ENCODE results near the gene HS3ST3B1. TPM values are rescaled to one million over a fixed set of nuclear protein-coding genes. Genes with fewer than 3 reads are reported as not detected.
A peak's percentile ranks its signal among the peaks of the same experiment; 100 is the strongest.

HS3ST3B1 gene
- total RNA-seq, result 1.5 TPM
- long read RNA-seq, result 0 reads

- DNase-seq, result peak; percentile 98
- intact Hi-C loops (cut with DNase I), result loop anchor here (5.0 kb wide), 1 partner anchor 233 kb away; the partner anchor contains the start of gene COX10
- ATAC-seq (ENCODE audit: poor library complexity), result peak; percentile 87
Measured at GRCh38 chr17:14300575-14301278, at the start of gene HS3ST3B1. Gene HS3ST3B1 (plus strand): TSS chr17:14301081. CDS start chr17:14301519, 438 bp downstream.

GRCh38 chr17:14261406-14261805, 39.5 kb upstream of the HS3ST3B1 start:
- ATAC-seq (ENCODE audit: poor library complexity) (no peak), DNase-seq (no peak)
- intact Hi-C loops (cut with DNase I), result no loop called here

DNA sequence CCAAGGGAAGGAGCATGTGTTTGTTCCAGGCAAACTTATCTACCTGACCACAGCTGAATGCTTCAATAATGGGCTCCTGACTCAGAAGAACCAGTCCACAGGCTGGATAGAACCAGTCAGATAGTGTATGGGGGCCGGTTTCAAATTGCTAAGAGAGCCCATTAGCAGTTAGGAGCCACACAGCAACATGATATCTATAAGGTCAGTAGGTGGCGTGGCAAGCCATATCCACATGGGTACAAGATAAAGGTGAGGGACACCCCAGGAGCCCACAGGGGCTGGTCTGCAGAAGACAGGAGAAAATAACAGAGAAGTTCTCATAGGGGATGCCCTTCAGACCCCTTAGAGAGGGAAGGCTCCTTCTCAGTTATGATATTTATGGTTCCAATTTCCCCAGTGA, 32.6 kb upstream of the HS3ST3B1 start:
- intact Hi-C loops (cut with DNase I), result no loop called here
- DNase-seq, result no peak
- ATAC-seq (ENCODE audit: poor library complexity), result no peak

DNA sequence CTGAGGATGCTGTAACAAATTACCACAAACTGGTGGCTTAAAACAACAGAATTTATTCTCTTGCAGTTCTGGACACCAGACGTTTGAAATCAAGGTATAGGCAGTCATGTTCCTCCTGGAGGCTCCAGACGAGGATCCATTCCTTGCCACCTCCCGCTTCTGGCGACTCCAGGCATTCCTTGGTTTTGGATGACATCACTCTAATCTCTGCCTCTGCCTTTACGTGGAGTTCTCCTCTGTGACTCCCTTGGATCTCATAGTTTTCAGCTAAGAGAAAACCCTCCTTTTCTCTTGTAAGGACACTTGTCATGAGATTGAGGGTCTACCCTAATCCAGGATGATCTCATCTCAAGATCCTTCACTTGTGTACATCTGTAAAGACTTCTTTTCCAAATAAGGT, 31.4 kb upstream of the HS3ST3B1 start:
- intact Hi-C loops (cut with DNase I), result no loop called here
- DNase-seq, result no peak
- no peak for ATAC-seq (ENCODE audit: poor library complexity)

GRCh38 chr17:14270508-14270907, 30.4 kb upstream of the HS3ST3B1 start:
- no peak for ATAC-seq (ENCODE audit: poor library complexity)
- intact Hi-C loops (cut with DNase I), result no loop called here
- no peak for DNase-seq

- DNase-seq (no peak), ATAC-seq (ENCODE audit: poor library complexity) (no peak)
- intact Hi-C loops (cut with DNase I), result no loop called here
Measured at GRCh38 chr17:14276535-14277250, 24.2 kb upstream of the HS3ST3B1 start.

DNA sequence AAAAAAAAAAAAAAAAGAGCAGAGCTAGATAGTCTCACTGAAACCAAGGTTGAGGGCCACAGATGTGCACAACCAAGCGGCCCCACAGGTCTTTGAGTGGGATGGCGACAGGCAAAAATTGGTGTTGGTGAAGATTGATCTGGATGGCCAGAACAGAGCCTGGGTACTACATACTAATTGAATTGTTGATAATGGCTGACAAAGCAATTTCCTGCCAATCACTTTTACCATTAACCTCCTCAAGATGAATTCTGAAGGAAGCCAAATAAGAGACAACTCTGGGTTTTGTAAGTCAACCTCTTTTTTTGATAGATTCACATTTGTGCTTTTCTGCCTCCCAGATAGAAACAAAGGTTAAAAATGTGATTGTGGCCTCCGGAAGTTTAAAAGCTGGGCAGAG, 19.4 kb upstream of the HS3ST3B1 start:
- ATAC-seq (ENCODE audit: poor library complexity) (no peak), DNase-seq (no peak)
- intact Hi-C loops (cut with DNase I), result no loop called here

GRCh38 chr17:14282726-14283125, 18.2 kb upstream of the HS3ST3B1 start:
- ATAC-seq (ENCODE audit: poor library complexity), result no peak
- intact Hi-C loops (cut with DNase I), result no loop called here
- DNase-seq, result no peak

- DNase-seq (no peak), ATAC-seq (ENCODE audit: poor library complexity) (no peak)
- intact Hi-C loops (cut with DNase I), result no loop called here
Measured at GRCh38 chr17:14289162-14289561, 11.7 kb upstream of the HS3ST3B1 start.

GRCh38 chr17:14294876-14295275, 6.0 kb upstream of the HS3ST3B1 start:
- ATAC-seq (ENCODE audit: poor library complexity) (no peak), DNase-seq (no peak)
- intact Hi-C loops (cut with DNase I), result no loop called here

- intact Hi-C loops (cut with DNase I), result no loop called here
- DNase-seq (no peak), ATAC-seq (ENCODE audit: poor library complexity) (no peak)
Measured at GRCh38 chr17:14295676-14296075, 5.2 kb upstream of the HS3ST3B1 start.

GRCh38 chr17:14296166-14296910, 4.5 kb upstream of the HS3ST3B1 start:
- no peak for ATAC-seq (ENCODE audit: poor library complexity)
- intact Hi-C loops (cut with DNase I), result no loop called here
- no peak for DNase-seq

- ATAC-seq (ENCODE audit: poor library complexity), result no peak
- DNase-seq, result no peak
- intact Hi-C loops (cut with DNase I), result no loop called here
Measured at GRCh38 chr17:14297161-14297851, 3.6 kb upstream of the HS3ST3B1 start.

- intact Hi-C loops (cut with DNase I), result no loop called here
- ATAC-seq (ENCODE audit: poor library complexity), result no peak
Measured at GRCh38 chr17:14298221-14298946, 2.5 kb upstream of the HS3ST3B1 start.

DNA sequence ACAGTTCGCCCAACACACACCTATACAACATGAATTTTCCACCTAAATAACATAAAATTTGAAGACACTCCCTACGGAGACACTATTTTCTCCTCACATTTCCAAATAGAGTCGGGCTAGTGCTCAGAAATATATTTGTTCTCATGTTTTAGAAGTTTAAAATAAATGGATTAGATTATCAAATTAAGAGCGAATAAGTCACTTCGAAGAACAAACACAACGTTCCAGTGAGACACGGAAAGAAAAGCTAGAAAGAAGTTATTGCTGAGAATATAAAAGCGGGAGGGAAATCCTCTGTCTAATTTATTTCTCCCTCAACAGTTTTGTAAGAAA, 2.0 kb upstream of the HS3ST3B1 start:
- DNase-seq (no peak), ATAC-seq (ENCODE audit: poor library complexity) (no peak)
- intact Hi-C loops (cut with DNase I), result no loop called here

More at GRCh38 chr17:14298221-14298946, 2.5 kb upstream of the HS3ST3B1 start:
- DNase-seq, result no peak

DNA sequence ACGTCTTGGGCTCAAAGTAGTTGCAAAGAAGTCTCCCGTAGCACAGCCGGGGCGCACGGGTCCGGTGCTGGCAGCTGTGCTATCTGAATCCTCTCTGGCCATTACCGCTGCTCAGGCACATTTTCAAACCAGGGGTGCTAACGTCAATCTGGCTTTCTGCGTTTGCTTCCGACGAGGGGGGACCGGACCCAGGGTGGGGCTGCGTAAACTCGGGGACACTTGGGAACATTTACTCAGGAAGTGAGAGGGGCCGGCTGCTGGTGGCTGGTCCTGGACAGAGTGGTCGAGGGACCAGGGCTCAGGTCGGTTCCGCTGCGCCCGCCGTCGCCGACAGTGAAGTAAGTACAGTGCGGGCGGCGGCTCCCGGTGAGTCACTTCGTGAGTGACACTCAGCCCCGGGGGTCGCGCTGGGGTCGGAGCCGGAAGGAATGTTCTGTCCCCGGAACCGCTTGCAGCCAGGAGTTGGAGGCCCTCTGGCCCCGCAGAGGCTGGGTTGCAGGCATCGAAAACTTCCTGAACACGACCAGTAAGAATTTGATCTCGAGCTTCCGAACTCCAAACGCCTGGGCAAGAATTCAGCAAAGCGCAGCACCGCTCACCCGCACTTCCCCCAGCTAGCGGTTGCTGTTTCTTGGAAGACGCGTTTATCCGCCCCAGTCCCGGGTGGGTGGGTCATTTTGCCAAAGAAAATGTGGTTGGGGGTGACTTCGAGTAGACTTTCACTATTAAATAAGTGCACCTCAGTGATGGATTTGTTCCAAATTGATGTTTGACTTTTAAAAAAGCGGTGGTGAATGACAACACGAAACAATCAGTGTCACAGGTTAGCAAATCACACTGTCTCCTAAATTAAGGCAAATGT, 1.4 kb upstream of the HS3ST3B1 start:
- intact Hi-C loops (cut with DNase I), result loop anchor here (5.0 kb wide), 1 partner anchor 232 kb away; the partner anchor contains the start of gene COX10
- ATAC-seq (ENCODE audit: poor library complexity) (no peak), DNase-seq (peak; percentile 55)

DNA sequence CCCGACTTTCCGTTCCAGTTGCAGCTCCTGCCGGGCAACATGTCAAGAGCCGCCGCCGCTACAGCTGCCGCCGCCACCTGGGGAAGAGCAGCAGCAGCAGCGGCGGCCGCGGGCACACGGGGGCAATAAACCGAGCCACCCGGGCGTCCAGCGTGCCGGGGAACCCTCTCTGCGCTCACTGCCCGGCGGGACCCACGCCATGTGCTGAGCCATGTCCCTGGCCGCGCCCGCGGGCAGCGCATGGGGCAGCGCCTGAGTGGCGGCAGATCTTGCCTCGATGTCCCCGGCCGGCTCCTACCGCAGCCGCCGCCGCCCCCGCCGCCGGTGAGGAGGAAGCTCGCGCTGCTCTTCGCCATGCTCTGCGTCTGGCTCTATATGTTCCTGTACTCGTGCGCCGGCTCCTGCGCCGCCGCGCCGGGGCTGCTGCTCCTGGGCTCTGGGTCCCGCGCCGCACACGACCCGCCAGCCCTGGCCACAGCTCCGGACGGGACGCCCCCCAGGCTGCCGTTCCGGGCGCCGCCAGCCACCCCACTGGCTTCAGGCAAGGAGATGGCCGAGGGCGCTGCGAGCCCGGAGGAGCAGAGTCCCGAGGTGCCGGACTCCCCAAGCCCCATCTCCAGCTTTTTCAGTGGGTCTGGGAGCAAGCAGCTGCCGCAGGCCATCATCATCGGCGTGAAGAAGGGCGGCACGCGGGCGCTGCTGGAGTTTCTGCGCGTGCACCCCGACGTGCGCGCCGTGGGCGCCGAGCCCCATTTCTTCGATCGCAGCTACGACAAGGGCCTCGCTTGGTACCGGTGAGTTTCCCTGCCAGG, 604 bp downstream of the HS3ST3B1 start:
- DNase-seq, result peak; percentile 51
- ATAC-seq (ENCODE audit: poor library complexity), result peak; percentile 18
- intact Hi-C loops (cut with DNase I), result loop anchor here (2.0 to 5.0 kb wide), 2 partner anchors 234 to 705 kb away; partner anchors contain the start of gene COX10

Data from Right ventricle myocardium superior (tissue), 1 donor.